Measurements from ENCODE around the gene USP30.

GRCh38 chr12:109054520-109054919 is 2.1 kb downstream of the USP30 start:
- TF ChIP-seq, protein P1, sequence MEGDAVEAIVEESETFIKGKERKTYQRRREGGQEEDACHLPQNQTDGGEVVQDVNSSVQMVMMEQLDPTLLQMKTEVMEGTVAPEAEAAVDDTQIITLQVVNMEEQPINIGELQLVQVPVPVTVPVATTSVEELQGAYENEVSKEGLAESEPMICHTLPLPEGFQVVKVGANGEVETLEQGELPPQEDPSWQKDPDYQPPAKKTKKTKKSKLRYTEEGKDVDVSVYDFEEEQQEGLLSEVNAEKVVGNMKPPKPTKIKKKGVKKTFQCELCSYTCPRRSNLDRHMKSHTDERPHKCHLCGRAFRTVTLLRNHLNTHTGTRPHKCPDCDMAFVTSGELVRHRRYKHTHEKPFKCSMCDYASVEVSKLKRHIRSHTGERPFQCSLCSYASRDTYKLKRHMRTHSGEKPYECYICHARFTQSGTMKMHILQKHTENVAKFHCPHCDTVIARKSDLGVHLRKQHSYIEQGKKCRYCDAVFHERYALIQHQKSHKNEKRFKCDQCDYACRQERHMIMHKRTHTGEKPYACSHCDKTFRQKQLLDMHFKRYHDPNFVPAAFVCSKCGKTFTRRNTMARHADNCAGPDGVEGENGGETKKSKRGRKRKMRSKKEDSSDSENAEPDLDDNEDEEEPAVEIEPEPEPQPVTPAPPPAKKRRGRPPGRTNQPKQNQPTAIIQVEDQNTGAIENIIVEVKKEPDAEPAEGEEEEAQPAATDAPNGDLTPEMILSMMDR (conservative IDR thresholded peaks at IDR 0.05; ENCODE audit: low read depth, low read length), result no peak
- TF ChIP-seq EZH2 (IDR thresholded peaks at IDR 0.05; ENCODE audit: borderline replicate concordance, low read depth, low read length, poor library complexity, severe bottlenecking), result no peak

Measured in A673 (cell line).